ENCODE results near the gene MAGI2.

The MAGI2 gene

GRCh38 chr7:78703391-78703790, 750.1 kb downstream of the MAGI2 start:
- no peak for DNase-seq

- DNase-seq = no peak
These were observed 750.7 kb downstream of the MAGI2 start for GRCh38 chr7:78702770-78703169.

GRCh38 chr7:78695826-78696225, 757.6 kb downstream of the MAGI2 start:
- no peak for DNase-seq

- no peak for DNase-seq
These were observed 761.9 kb downstream of the MAGI2 start for GRCh38 chr7:78691584-78691983.

GRCh38 chr7:78690174-78690573, 763.3 kb downstream of the MAGI2 start:
- no peak for DNase-seq

GRCh38 chr7:78688376-78688775, 765.1 kb downstream of the MAGI2 start:
- no peak for DNase-seq

GRCh38 chr7:78686189-78686588, 767.3 kb downstream of the MAGI2 start:
- no peak for DNase-seq

- no peak for DNase-seq
These were observed 769.3 kb downstream of the MAGI2 start for GRCh38 chr7:78684201-78684600.

- DNase-seq = no peak
These were observed 769.9 kb downstream of the MAGI2 start for GRCh38 chr7:78683566-78683965.

GRCh38 chr7:78679112-78679876, 774.2 kb downstream of the MAGI2 start:
- no peak for DNase-seq

GRCh38 chr7:78677391-78677790, 776.1 kb downstream of the MAGI2 start:
- no peak for DNase-seq

- no peak for DNase-seq
These were observed 778.0 kb downstream of the MAGI2 start for GRCh38 chr7:78675511-78675910.

- no peak for DNase-seq
These were observed 780.2 kb downstream of the MAGI2 start for GRCh38 chr7:78673272-78673671.

- no peak for DNase-seq
These were observed 790.5 kb downstream of the MAGI2 start for GRCh38 chr7:78662939-78663338.

- no peak for DNase-seq
These were observed 803.5 kb downstream of the MAGI2 start for GRCh38 chr7:78649976-78650375.

- DNase-seq = no peak
These were observed 804.2 kb downstream of the MAGI2 start for GRCh38 chr7:78649236-78649635.

GRCh38 chr7:78642751-78643150, 810.7 kb downstream of the MAGI2 start:
- no peak for DNase-seq

GRCh38 chr7:78638364-78638763, 815.1 kb downstream of the MAGI2 start:
- no peak for DNase-seq

- DNase-seq = no peak
These were observed 816.7 kb downstream of the MAGI2 start for GRCh38 chr7:78636727-78637126.

GRCh38 chr7:78635026-78635793, 818.3 kb downstream of the MAGI2 start:
- DNase-seq = no peak

GRCh38 chr7:78634093-78634492, 819.4 kb downstream of the MAGI2 start:
- no peak for DNase-seq

- DNase-seq = no peak
These were observed 832.5 kb downstream of the MAGI2 start for GRCh38 chr7:78620920-78621319.

GRCh38 chr7:78616539-78616938, 836.9 kb downstream of the MAGI2 start:
- no peak for DNase-seq

GRCh38 chr7:78609281-78609680, 844.2 kb downstream of the MAGI2 start:
- DNase-seq = no peak

Data from stimulated activated CD4-positive, alpha-beta T cell treated with anti-CD3 and anti-CD28 coated beads, Interleukin-4, amount 100 ng/mL, for 1 hour (primary cell).